Colonic mucosa (tissue), 4 donors: ENCODE measurements around the gene GAPVD1. TPM values are rescaled to one million over a fixed set of nuclear protein-coding genes. Genes with fewer than 3 reads are reported as not detected.
"Not testable (repeated sequence)": the region's sequence is repeated elsewhere in the genome, so short reads cannot be mapped to it uniquely, and the experiment has no call there.

ENCODE experiments used
- DNase-seq: peaks from one replicate; pipeline ENCODE4 v3.0.0-alpha.2; 2020
- H3K27ac ChIP-seq: fragments of 200-600 bp; one replicate; pipeline ENCODE4 v1.8.0; 2021
- H3K27me3 ChIP-seq: fragments of 200-600 bp; one replicate; pipeline ENCODE4 v1.8.0; 2021
- H3K36me3 ChIP-seq: fragments of 200-600 bp; one replicate; pipeline ENCODE4 v1.8.0; 2021
- H3K4me1 ChIP-seq: fragments of 200-600 bp; one replicate; pipeline ENCODE4 v1.8.0; 2021; ENCODE audit warnings: mild to moderate bottlenecking
- H3K4me3 ChIP-seq: fragments of 200-600 bp; one replicate; pipeline ENCODE4 v1.8.0; 2021
- H3K9ac ChIP-seq, 2 donors: one replicate each; pipeline ENCODE4 v1.7.0; 2013; ENCODE audit warnings: control low read depth in 2 of 2, low read depth in 2 of 2, low read length in 2 of 2
- H3K9me3 ChIP-seq: fragments of 200-600 bp; one replicate; pipeline ENCODE4 v1.8.0; 2021
- intact Hi-C: fragments of 100-400 bp; cut with DNase I; formaldehyde crosslinking; loops from one replicate; pipeline ENCODE4 v1.14.1; 2022
- total RNA-seq, 2 donors: library from RNA; stranded (reverse); fragmentation: NEBNext Ultra II Directional in 1 of 2; extraction: Animal tissue kit (Norgen Biotek cat#: 25700) in 1 of 2; gene quantifications; one replicate each; pipeline ENCODE4 v1.2.1, GENCODE V29; 2021
- TF ChIP-seq, protein P1 (sequence below): fragments of 200-600 bp; IDR thresholded peaks from one replicate; pipeline ENCODE4 v1.8.0; 2022; ENCODE audit warnings: antibody characterized with exemption, mild to moderate bottlenecking
- donor health status: healthy.
- donor health status: DM: no; HTN: no; CAD: no.
- donor health status: DM: no; HTN: no; CAD: no.

GAPVD1 gene
- total RNA-seq, 2 donors from 2014 or later, result 38.9 to 42.0 TPM

DNA sequence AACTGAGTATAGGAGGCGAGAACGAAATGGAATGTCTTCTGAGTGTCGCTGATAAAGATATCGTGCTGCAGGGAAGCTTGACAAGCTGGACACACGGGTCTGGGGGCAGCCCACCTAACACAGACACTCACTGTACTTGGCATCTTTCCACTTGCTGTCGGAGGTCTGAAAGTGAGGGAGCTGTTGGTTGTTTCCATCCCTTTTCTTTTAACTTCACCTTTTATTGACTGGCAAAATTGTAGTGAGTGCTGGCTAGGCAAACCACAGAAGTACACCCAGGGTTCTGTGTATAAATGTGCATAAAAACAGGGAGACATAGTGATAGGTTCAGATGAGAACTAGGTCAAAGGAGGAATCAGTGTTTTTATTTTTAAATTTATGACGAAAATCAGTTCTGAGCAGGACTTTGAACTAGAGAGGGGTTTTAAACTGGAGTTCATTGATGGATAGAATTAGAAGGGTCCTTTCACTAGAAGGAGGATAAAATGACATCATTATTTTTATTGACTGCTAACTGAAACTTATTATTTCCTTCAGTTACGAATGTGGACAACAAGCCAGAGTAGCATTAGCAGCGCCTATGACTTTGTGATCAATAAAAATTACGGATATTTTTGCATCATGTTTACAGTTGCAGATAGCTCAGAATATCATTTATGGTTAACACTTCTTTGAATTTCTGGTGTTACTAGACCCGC, 817 bp downstream of the GAPVD1 start:
- no peaks in the 10 kb centered on the region for H3K36me3 ChIP-seq
- no peak overlapping the region for H3K27ac ChIP-seq
- H3K4me3 ChIP-seq, result peak overlapping the region; percentile 82
- no peak for DNase-seq
- peak overlapping the region; percentile 82 to 86 for H3K9ac ChIP-seq
- H3K27me3 ChIP-seq, result no peaks in the 10 kb centered on the region
- intact Hi-C loops, result no loop called here
- H3K9me3 ChIP-seq, result no peaks in the 10 kb centered on the region
- peaks cover 3% of the 10 kb centered on the region for H3K4me1 ChIP-seq
- TF ChIP-seq, protein P1, sequence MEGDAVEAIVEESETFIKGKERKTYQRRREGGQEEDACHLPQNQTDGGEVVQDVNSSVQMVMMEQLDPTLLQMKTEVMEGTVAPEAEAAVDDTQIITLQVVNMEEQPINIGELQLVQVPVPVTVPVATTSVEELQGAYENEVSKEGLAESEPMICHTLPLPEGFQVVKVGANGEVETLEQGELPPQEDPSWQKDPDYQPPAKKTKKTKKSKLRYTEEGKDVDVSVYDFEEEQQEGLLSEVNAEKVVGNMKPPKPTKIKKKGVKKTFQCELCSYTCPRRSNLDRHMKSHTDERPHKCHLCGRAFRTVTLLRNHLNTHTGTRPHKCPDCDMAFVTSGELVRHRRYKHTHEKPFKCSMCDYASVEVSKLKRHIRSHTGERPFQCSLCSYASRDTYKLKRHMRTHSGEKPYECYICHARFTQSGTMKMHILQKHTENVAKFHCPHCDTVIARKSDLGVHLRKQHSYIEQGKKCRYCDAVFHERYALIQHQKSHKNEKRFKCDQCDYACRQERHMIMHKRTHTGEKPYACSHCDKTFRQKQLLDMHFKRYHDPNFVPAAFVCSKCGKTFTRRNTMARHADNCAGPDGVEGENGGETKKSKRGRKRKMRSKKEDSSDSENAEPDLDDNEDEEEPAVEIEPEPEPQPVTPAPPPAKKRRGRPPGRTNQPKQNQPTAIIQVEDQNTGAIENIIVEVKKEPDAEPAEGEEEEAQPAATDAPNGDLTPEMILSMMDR, result no peak

DNA sequence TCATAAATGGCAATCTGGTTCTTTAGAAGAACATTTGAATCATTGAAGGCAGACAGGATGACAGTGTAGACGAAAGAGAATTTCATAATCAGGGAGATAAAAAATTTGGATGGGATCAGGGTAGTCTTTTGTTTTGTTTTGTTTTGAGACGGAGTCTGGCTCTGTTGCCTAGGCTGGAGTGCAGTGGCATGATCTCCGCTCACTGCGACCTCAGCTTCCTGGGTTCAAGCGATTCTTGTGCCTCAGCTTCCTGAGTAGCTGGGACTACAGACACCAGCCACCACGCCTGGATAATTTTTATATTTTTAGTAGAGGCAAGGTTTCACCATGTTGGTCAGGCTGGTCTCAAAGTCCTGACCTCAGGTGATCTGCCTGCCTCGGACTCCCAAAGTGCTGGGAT, 2.4 kb downstream of the GAPVD1 start:
- H3K4me3 ChIP-seq, H3K9ac ChIP-seq, H3K4me1 ChIP-seq, intact Hi-C loops, H3K27ac ChIP-seq, H3K27me3 ChIP-seq, H3K36me3 ChIP-seq, DNase-seq, H3K9me3 ChIP-seq: not testable (repeated sequence)

DNA sequence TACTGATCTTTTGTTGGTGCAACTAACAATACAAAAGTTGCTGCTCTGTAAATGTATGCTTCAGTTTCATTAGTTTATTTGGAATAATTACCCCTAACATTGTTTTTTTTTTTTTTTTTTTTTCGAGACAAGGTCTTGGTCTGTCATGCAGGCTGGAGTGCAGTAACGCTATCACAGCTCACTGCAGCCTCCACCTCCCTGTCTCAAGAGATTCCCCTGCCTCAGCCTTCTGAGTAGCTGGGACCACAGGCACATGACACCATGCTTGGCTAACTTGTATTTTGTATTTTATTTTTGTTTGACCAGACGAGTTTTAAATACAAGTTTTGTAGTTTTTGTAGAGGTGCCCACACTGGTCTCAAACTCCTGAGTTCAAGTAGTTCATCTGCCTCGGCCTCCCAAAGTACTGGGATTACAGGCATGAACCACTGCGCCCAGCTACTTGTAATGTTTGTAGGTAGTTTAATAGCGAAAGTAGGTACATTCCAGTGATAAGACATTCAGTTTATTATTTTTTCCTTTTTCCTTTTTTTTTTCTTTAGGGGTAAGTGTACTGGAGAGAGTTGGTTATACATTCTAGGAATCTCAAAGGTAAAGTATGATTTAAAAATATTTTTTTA, 6.9 kb downstream of the GAPVD1 start:
- Histone ChIP-seq H3K4me1 (peaks cover 13% of the 10 kb centered on the region), H3K27me3 (no peaks in the 10 kb centered on the region), H3K9ac (no peak overlapping the region), H3K9me3 (no peaks in the 10 kb centered on the region), H3K36me3 (no peaks in the 10 kb centered on the region), H3K27ac (no peak overlapping the region), H3K4me3 (no peak overlapping the region)
- no peak for DNase-seq
- intact Hi-C loops, result no loop called here
- TF ChIP-seq, protein P1, result no peak

DNA sequence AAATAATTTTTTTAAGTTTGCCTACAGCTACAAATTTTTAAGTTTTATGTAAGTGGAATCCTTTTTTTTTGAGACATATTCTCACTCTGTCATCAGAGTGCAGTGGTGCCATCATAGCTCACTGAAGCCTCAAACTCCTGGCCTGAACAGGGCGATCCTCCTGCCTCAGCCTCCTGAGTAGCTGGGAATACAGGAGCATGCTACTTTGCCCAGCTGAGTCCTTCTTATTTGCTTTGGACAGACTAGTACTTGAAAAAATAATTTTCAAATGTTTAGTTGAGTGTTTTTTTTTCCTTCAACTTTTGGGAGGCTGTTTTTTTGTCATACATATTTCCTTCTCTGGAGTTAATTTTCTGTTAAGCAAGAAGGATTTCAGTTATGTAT, 7.4 kb downstream of the GAPVD1 start:
- Histone ChIP-seq H3K27me3 (no peaks in the 10 kb centered on the region), H3K36me3 (no peaks in the 10 kb centered on the region), H3K27ac (no peak overlapping the region), H3K9me3 (no peaks in the 10 kb centered on the region), H3K4me1 (peaks cover 13% of the 10 kb centered on the region), H3K4me3 (no peak overlapping the region), H3K9ac (no peak overlapping the region)
- intact Hi-C loops, result no loop called here
- TF ChIP-seq, protein P1, result no peak
- DNase-seq, result no peak

DNA sequence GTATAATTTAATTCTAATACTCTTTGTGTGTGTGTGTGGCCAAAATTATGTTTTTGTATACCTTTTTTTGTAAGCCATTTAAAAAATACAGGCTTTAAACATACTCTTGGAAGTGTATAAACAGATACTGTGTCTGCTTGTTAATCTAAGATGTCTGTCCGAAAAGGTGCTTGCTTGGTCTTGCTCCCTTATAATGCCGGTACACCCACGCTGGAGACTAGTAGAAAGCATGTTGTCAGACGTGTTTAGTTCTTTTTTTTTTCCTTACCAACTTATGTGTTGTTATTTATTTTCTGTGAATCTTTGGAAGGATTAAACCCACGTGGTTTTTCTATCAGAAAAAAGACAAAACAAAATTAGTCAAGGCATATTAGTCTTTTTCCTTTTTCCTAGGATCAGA, 9.5 kb downstream of the GAPVD1 start:
- Histone ChIP-seq H3K36me3 (no peaks in the 10 kb centered on the region), H3K27me3 (no peaks in the 10 kb centered on the region), H3K4me1 (peaks cover 13% of the 10 kb centered on the region), H3K9me3 (no peaks in the 10 kb centered on the region), H3K9ac (no peak overlapping the region), H3K27ac (no peak overlapping the region), H3K4me3 (no peak overlapping the region)
- intact Hi-C loops, result no loop called here
- TF ChIP-seq, protein P1, result no peak
- no peak for DNase-seq

DNA sequence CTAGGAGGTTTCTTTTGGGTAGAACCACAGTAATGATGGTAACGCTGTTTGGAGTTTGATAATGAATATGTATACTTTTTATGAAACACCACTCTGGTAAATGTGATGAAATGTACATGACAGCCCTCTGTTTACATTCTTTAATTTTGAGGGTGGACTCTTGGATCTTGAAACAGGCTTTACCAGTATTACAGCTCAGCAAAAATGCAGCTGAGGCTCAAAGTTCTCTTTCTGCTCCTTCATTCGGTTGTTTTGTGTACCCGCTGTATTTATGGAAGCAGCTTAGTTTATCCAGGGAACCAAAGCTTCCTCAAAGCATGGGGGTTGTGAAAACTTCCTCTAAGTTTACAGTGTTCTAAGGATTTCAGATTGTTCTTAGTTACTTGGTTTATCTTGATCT, 11.1 kb downstream of the GAPVD1 start:
- Histone ChIP-seq H3K27me3 (no peaks in the 10 kb centered on the region), H3K4me3 (no peak overlapping the region), H3K36me3 (no peaks in the 10 kb centered on the region), H3K9ac (no peak overlapping the region), H3K4me1 (peaks cover 13% of the 10 kb centered on the region), H3K27ac (peak overlapping the region; percentile 6), H3K9me3 (no peaks in the 10 kb centered on the region)
- peak; percentile 54 for DNase-seq
- intact Hi-C loops, result no loop called here
- TF ChIP-seq, protein P1, result no peak
